ENCODE results near the gene DOK6.
"Not testable (repeated sequence)": the region's sequence is repeated elsewhere in the genome, so short reads cannot be mapped to it uniquely, and the experiment has no call there.

DOK6 gene

GRCh38 chr18:69874058-69874457, 473.4 kb downstream of the DOK6 start:
- Histone ChIP-seq H3K4me3 (no peak overlapping the region), H3K36me3 (ENCODE audit: insufficient read depth, low read length) (no peaks in the 10 kb centered on the region), H3K9me3 (ENCODE audit: low read depth, low read length) (no peaks in the 10 kb centered on the region), H3K27ac (no peak overlapping the region), H3K9ac (ENCODE audit: insufficient read length) (no peak overlapping the region)
- DNase-seq (ENCODE audit: low read depth, low spot score): no peak
- TF ChIP-seq POLR2AphosphoS5 (IDR thresholded peaks at IDR 0.05; ENCODE audit: borderline replicate concordance, low read depth, low read length) (no peak), EZH2 (IDR thresholded peaks at IDR 0.05) (no peak), FOXP2 (optimal IDR thresholded peaks at IDR 0.05; ENCODE audit: control extremely low read depth, extremely low read length, insufficient read depth) (no peak)

DNA sequence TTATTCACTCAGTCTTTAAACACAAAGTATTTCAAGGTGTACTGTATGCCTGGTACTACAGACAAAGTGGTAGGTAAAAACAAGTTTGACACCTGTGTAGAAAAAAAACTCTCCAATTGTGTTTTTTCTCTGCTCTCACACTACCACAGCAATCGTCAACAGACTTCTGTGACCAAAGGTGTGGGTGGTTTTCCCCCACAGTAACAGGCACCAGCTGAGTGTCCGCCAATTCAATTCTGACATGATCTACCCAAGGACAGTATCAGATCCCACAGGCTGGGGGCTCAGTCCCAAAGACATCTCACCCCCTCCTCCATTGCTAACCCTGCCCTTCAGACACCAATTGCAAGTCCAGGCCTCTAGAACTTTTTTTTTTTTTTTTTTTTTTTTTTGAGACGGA, 475.8 kb downstream of the DOK6 start:
- no peak for DNase-seq (ENCODE audit: low read depth, low spot score)
- Histone ChIP-seq H3K27ac (no peak overlapping the region), H3K36me3 (ENCODE audit: insufficient read depth, low read length) (no peaks in the 10 kb centered on the region), H3K9ac (ENCODE audit: insufficient read length) (no peak overlapping the region), H3K4me3 (no peak overlapping the region), H3K9me3 (ENCODE audit: low read depth, low read length) (no peaks in the 10 kb centered on the region)
- no peak for TF ChIP-seq EZH2 (IDR thresholded peaks at IDR 0.05)
- TF ChIP-seq POLR2AphosphoS5 (IDR thresholded peaks at IDR 0.05; ENCODE audit: borderline replicate concordance, low read depth, low read length): no peak
- no peak for TF ChIP-seq FOXP2 (optimal IDR thresholded peaks at IDR 0.05; ENCODE audit: control extremely low read depth, extremely low read length, insufficient read depth)

- H3K36me3 ChIP-seq (ENCODE audit: insufficient read depth, low read length): no peaks in the 10 kb centered on the region
- DNase-seq (ENCODE audit: low read depth, low spot score): no peak
- no peak overlapping the region for H3K9ac ChIP-seq (ENCODE audit: insufficient read length)
- no peaks in the 10 kb centered on the region for H3K9me3 ChIP-seq (ENCODE audit: low read depth, low read length)
- no peak for TF ChIP-seq FOXP2 (optimal IDR thresholded peaks at IDR 0.05; ENCODE audit: control extremely low read depth, extremely low read length, insufficient read depth)
- no peak for TF ChIP-seq POLR2AphosphoS5 (IDR thresholded peaks at IDR 0.05; ENCODE audit: borderline replicate concordance, low read depth, low read length)
- no peak for TF ChIP-seq EZH2 (IDR thresholded peaks at IDR 0.05)
- H3K27ac ChIP-seq: no peak overlapping the region
- H3K4me3 ChIP-seq: no peak overlapping the region
Observed at GRCh38 chr18:69878213-69878933, 477.7 kb downstream of the DOK6 start.

DNA sequence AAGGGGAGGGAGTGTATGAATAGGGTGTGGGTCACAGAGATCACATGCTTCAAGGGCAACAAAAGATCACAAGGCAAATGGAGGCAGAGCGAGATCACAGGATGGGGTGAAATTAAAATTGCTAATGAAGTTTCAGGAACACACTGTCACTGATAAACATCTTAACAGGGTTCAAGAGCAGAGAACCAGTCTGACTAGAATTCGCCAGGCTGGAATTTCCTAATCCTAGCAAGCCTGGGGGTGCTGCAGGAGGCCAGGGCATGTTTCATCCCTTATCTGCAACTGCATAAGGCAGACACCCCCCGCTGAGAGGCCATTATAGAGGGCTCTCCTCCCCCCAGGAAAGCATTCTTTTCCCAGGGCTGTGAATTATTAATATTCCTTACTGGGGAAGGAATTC, 478.4 kb downstream of the DOK6 start:
- not testable (repeated sequence) for H3K9ac ChIP-seq (ENCODE audit: insufficient read length); H3K4me3 ChIP-seq; H3K27ac ChIP-seq; DNase-seq (ENCODE audit: low read depth, low spot score); H3K9me3 ChIP-seq (ENCODE audit: low read depth, low read length); H3K36me3 ChIP-seq (ENCODE audit: insufficient read depth, low read length)

DNA sequence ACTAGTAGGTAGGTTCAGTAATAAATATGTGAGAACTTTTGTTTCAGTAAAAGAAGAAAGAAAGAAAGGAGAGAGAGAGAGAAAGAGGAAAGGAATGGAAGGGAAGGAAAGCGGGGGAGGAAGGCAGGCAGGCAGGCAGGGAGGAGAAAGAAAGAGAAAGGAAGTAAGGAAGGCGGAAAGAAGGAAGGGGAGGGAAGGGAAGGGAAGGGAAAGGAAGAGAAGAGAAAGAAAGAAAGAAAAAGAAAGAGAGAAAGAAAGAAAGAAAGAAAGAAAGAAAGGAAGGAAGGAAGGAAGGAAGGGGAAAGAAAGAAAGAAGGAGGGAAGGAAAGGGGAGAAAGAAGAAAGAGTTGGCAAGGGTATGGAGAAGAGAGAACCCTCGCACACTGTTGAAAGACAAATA, 479.4 kb downstream of the DOK6 start:
- Histone ChIP-seq H3K27ac (no peak overlapping the region), H3K9me3 (ENCODE audit: low read depth, low read length) (no peaks in the 10 kb centered on the region), H3K36me3 (ENCODE audit: insufficient read depth, low read length) (no peaks in the 10 kb centered on the region), H3K9ac (ENCODE audit: insufficient read length) (no peak overlapping the region), H3K4me3 (no peak overlapping the region)
- TF ChIP-seq FOXP2 (optimal IDR thresholded peaks at IDR 0.05; ENCODE audit: control extremely low read depth, extremely low read length, insufficient read depth): no peak
- TF ChIP-seq EZH2 (IDR thresholded peaks at IDR 0.05): no peak
- no peak for DNase-seq (ENCODE audit: low read depth, low spot score)

- no peak for DNase-seq (ENCODE audit: low read depth, low spot score)
- Histone ChIP-seq H3K27ac (no peak overlapping the region), H3K4me3 (no peak overlapping the region), H3K9me3 (ENCODE audit: low read depth, low read length) (no peaks in the 10 kb centered on the region), H3K9ac (ENCODE audit: insufficient read length) (no peak overlapping the region), H3K36me3 (ENCODE audit: insufficient read depth, low read length) (no peaks in the 10 kb centered on the region)
- TF ChIP-seq POLR2AphosphoS5 (IDR thresholded peaks at IDR 0.05; ENCODE audit: borderline replicate concordance, low read depth, low read length) (no peak), EZH2 (IDR thresholded peaks at IDR 0.05) (no peak), FOXP2 (optimal IDR thresholded peaks at IDR 0.05; ENCODE audit: control extremely low read depth, extremely low read length, insufficient read depth) (no peak)
Observed at GRCh38 chr18:69882965-69883668, 482.4 kb downstream of the DOK6 start.

GRCh38 chr18:69883781-69884180, 483.1 kb downstream of the DOK6 start:
- H3K4me3 ChIP-seq: no peak overlapping the region
- no peaks in the 10 kb centered on the region for H3K9me3 ChIP-seq (ENCODE audit: low read depth, low read length)
- TF ChIP-seq EZH2 (IDR thresholded peaks at IDR 0.05) (no peak), POLR2AphosphoS5 (IDR thresholded peaks at IDR 0.05; ENCODE audit: borderline replicate concordance, low read depth, low read length) (no peak), FOXP2 (optimal IDR thresholded peaks at IDR 0.05; ENCODE audit: control extremely low read depth, extremely low read length, insufficient read depth) (no peak)
- H3K36me3 ChIP-seq (ENCODE audit: insufficient read depth, low read length): no peaks in the 10 kb centered on the region
- no peak for DNase-seq (ENCODE audit: low read depth, low spot score)
- H3K27ac ChIP-seq: no peak overlapping the region
- H3K9ac ChIP-seq (ENCODE audit: insufficient read length): no peak overlapping the region

GRCh38 chr18:69885355-69885754, 484.7 kb downstream of the DOK6 start:
- Histone ChIP-seq H3K27ac (no peak overlapping the region), H3K4me3 (no peak overlapping the region), H3K36me3 (ENCODE audit: insufficient read depth, low read length) (no peaks in the 10 kb centered on the region), H3K9me3 (ENCODE audit: low read depth, low read length) (no peaks in the 10 kb centered on the region), H3K9ac (ENCODE audit: insufficient read length) (no peak overlapping the region)
- DNase-seq (ENCODE audit: low read depth, low spot score): no peak
- TF ChIP-seq FOXP2 (optimal IDR thresholded peaks at IDR 0.05; ENCODE audit: control extremely low read depth, extremely low read length, insufficient read depth): no peak
- TF ChIP-seq EZH2 (IDR thresholded peaks at IDR 0.05): no peak
- TF ChIP-seq POLR2AphosphoS5 (IDR thresholded peaks at IDR 0.05; ENCODE audit: borderline replicate concordance, low read depth, low read length): no peak
